SK-N-SH treated with all-trans-retinoic acid at 6 μM for 48 hours (cell line): ENCODE data around the gene PKNOX2.

Experiments
- ARNTL ChIP-seq: fragments of 450-650 bp; formaldehyde crosslinking; IDR thresholded peaks from 2 replicates; pipeline ENCODE4 v1.5.0; 2020; ENCODE audit warnings: low read depth, mild to moderate bottlenecking, moderate library complexity, borderline replicate concordance
- CSRNP3 ChIP-seq: fragments of 250-450 bp; sonication (Bioruptor Pico); IDR thresholded peaks from 2 replicates; pipeline ENCODE4 v1.5.1; 2021; ENCODE audit warnings: mild to moderate bottlenecking, moderate library complexity
- GLIS3 ChIP-seq: fragments of 250-450 bp; sonication (Bioruptor Pico); IDR thresholded peaks from 2 replicates; pipeline ENCODE4 v1.5.0; 2020; ENCODE audit warnings: mild to moderate bottlenecking, moderate library complexity
- PATZ1 ChIP-seq: fragments of 250-450 bp; sonication (Bioruptor Pico); IDR thresholded peaks from 2 replicates; pipeline ENCODE4 v1.8.0; 2020; ENCODE audit warnings: mild to moderate bottlenecking, moderate library complexity, borderline replicate concordance
- PPARA ChIP-seq: fragments of 250-450 bp; sonication (Bioruptor Pico); IDR thresholded peaks from 2 replicates; pipeline ENCODE4 v1.5.0; 2020; ENCODE audit warnings: mild to moderate bottlenecking, borderline replicate concordance
- ZC3H10 ChIP-seq: fragments of 250-450 bp; sonication (Bioruptor Pico); IDR thresholded peaks from 2 replicates; pipeline ENCODE4 v1.5.1; 2021; ENCODE audit warnings: mild to moderate bottlenecking, moderate library complexity

- TF ChIP-seq PPARA (CRISPR knock-in tag) (no peak), ZC3H10 (no peak), CSRNP3 (CRISPR knock-in tag) (no peak), PATZ1 (CRISPR knock-in tag) (no peak), GLIS3 (CRISPR knock-in tag) (no peak), ARNTL (CRISPR knock-in tag) (no peak)
Observed at GRCh38 chr11:125262830-125263218, 98.3 kb downstream of the PKNOX2 start.
